Measurements from ENCODE around the gene SPTBN1. TPM values are rescaled to one million over a fixed set of nuclear protein-coding genes. Genes with fewer than 3 reads are reported as not detected.

SPTBN1 gene
- total and polyA plus RNA-seq, 2 of the 13 experiments (the other 11 are each of a cell fraction or from before 2014, with no cell fraction given): 123 to 299 TPM

GRCh38 chr2:54519841-54520459 lies 63.8 kb downstream of the SPTBN1 start:
- H3K79me2 ChIP-seq (ENCODE audit: insufficient read depth, low read length): peaks cover 67% of the 10 kb centered on the region
- no peak for FAIRE-seq
- peaks cover 0 to 3% of the 10 kb centered on the region in 2 experiments; a peak in 2 of 5 replicates for H3K36me3 ChIP-seq (replicated peaks in 1 of 2; ENCODE audit: control insufficient read depth in 1 of 2, insufficient read depth in 2 of 2, low read length in 2 of 2)
- WGBS (ENCODE audit: low lambda C conversion rate): 94% methylated on average over 12 of the region's 12 CpGs
- H2AFZ ChIP-seq (ENCODE audit: low read length): no peak overlapping the region
- H3K4me2 ChIP-seq (ENCODE audit: low read depth, low read length): no peak overlapping the region
- no peak overlapping the region for H3K4me3 ChIP-seq (replicated peaks in 1 of 3; ENCODE audit: insufficient read depth in 1 of 3, low read depth in 2 of 3, low read length in 3 of 3)
- peaks cover 15% of the 10 kb centered on the region for H3K4me1 ChIP-seq (ENCODE audit: insufficient read depth, low read length)
- no peak for ATAC-seq
- H4K20me1 ChIP-seq (ENCODE audit: insufficient read depth, low read length): peaks cover 15% of the 10 kb centered on the region
- DNase-seq (ENCODE audit: low spot score): no peak
- TF ChIP-seq MEIS2 (CRISPR knock-in tag; IDR thresholded peaks at IDR 0.05): no peak
- TF ChIP-seq ATF7 (IDR thresholded peaks at IDR 0.05): peak; percentile 42; the same call in 1 of the 2 replicates
- TF ChIP-seq ATF7 (CRISPR knock-in tag; IDR thresholded peaks at IDR 0.05): no peak
- TF ChIP-seq ZNF224 (CRISPR knock-in tag; IDR thresholded peaks at IDR 0.05): no peak
- no peaks in the 10 kb centered on the region for H3K27me3 ChIP-seq (ENCODE audit: control insufficient read depth in 1 of 2, insufficient read depth in 2 of 2, low read length in 2 of 2)
- H3K9ac ChIP-seq (ENCODE audit: insufficient read depth, low read depth, low read length): no peak overlapping the region
- intact Hi-C loops (cut with micrococcal nuclease; ENCODE audit: unreplicated experiment) (loop anchor here (5.0 kb wide), 1 partner anchor 122 kb away; no protein-coding TSS in a partner anchor), in situ Hi-C loops (cut with HindIII; ENCODE audit: extremely low pct_ligation_motif_present, low pct_unique_long_range_greater_than_20kb) (loop anchor here (5.0 kb wide), 1 partner anchor 182 kb away; no protein-coding TSS in a partner anchor)
- H3K27ac ChIP-seq (ENCODE audit: extremely low read length, insufficient read depth, low read length): no peak overlapping the region
- no TSS peak for BruUV-seq (replicated peaks)
- CTCF ChIA-PET (ENCODE audit: low intra/inter-chr PET ratio, low total read pairs): no interaction called here
- H3K9me3 ChIP-seq (ENCODE audit: low read length): no peaks in the 10 kb centered on the region
- POLR2A ChIA-PET: no interaction called here

- in situ Hi-C loops (cut with HindIII; ENCODE audit: extremely low pct_ligation_motif_present, low pct_unique_long_range_greater_than_20kb): loop anchor here (5.0 kb wide), 1 partner anchor 182 kb away; no protein-coding TSS in a partner anchor
These were observed 64.6 kb downstream of the SPTBN1 start for GRCh38 chr2:54520687-54521086.

More at GRCh38 chr2:54520687-54521086, 64.6 kb downstream of the SPTBN1 start:
- H4K20me1 ChIP-seq (ENCODE audit: insufficient read depth, low read length): peaks cover 15% of the 10 kb centered on the region
- 89% methylated on average over 3 of the region's 3 CpGs for WGBS (ENCODE audit: low lambda C conversion rate)
- DNase-seq (ENCODE audit: low spot score) (no peak), FAIRE-seq (no peak), ATAC-seq (no peak)
- TF ChIP-seq HNRNPK (IDR thresholded peaks at IDR 0.05; ENCODE audit: low read depth, low read length, poor library complexity, severe bottlenecking) (no peak), NFRKB (IDR thresholded peaks at IDR 0.05) (no peak), IRF9 (CRISPR knock-in tag; IDR thresholded peaks at IDR 0.05; ENCODE audit: borderline replicate concordance) (no peak), MEIS1 (CRISPR knock-in tag; IDR thresholded peaks at IDR 0.05; ENCODE audit: borderline replicate concordance) (no peak), POLR2A (IDR thresholded peaks at IDR 0.05; ENCODE audit: insufficient read depth in 1 of 2, low read depth in 2 of 2, low read length in 2 of 2) (no peak), ZNF180 (CRISPR knock-in tag; IDR thresholded peaks at IDR 0.05; ENCODE audit: borderline replicate concordance, low read depth) (no peak), MED1 (CRISPR knock-in tag; IDR thresholded peaks at IDR 0.05) (no peak), FOXM1 (CRISPR knock-in tag; IDR thresholded peaks at IDR 0.05) (no peak), HOXA5 (CRISPR knock-in tag; IDR thresholded peaks at IDR 0.05) (no peak), ZNF20 (CRISPR knock-in tag; IDR thresholded peaks at IDR 0.05) (no peak), CENPT (CRISPR knock-in tag; IDR thresholded peaks at IDR 0.05; ENCODE audit: low read depth) (no peak), KLF9 (CRISPR knock-in tag; IDR thresholded peaks at IDR 0.05; ENCODE audit: low read depth) (no peak)
- no peaks in the 10 kb centered on the region; a peak in 1 of 5 replicates for H3K36me3 ChIP-seq (replicated peaks in 1 of 2; ENCODE audit: control insufficient read depth in 1 of 2, insufficient read depth in 2 of 2, low read length in 2 of 2)
- H3K79me2 ChIP-seq (ENCODE audit: insufficient read depth, low read length): peaks cover 66% of the 10 kb centered on the region
- ChIA-PET CTCF (ENCODE audit: low intra/inter-chr PET ratio, low total read pairs) (no interaction called here), POLR2A (no interaction called here)
- no peak overlapping the region for H3K4me3 ChIP-seq (replicated peaks in 1 of 3; ENCODE audit: insufficient read depth in 1 of 3, low read depth in 2 of 3, low read length in 3 of 3)
- no peaks in the 10 kb centered on the region for H3K27me3 ChIP-seq (ENCODE audit: control insufficient read depth in 1 of 2, insufficient read depth in 2 of 2, low read length in 2 of 2)
- no peak overlapping the region for H3K4me2 ChIP-seq (ENCODE audit: low read depth, low read length)
- H3K9ac ChIP-seq (ENCODE audit: insufficient read depth, low read depth, low read length): no peak overlapping the region
- no TSS peak for BruUV-seq (replicated peaks)
- no peak overlapping the region for H3K27ac ChIP-seq (ENCODE audit: extremely low read length, insufficient read depth, low read length)
- no peaks in the 10 kb centered on the region for H3K9me3 ChIP-seq (ENCODE audit: low read length)
- H2AFZ ChIP-seq (ENCODE audit: low read length): no peak overlapping the region
- peaks cover 15% of the 10 kb centered on the region for H3K4me1 ChIP-seq (ENCODE audit: insufficient read depth, low read length)
- intact Hi-C loops (cut with micrococcal nuclease; ENCODE audit: unreplicated experiment): loop anchor here (5.0 kb wide), 1 partner anchor 122 kb away; no protein-coding TSS in a partner anchor
